CD4-positive, alpha-beta T cell treated with Interleukin-15 for 4 hours (primary cell): ENCODE data around the gene NDUFB11.
A peak's percentile ranks its signal among the peaks of the same experiment; 100 is the strongest.

Experiments used
- DNase-seq: peaks from one replicate; pipeline ENCODE4 v3.0.0-alpha.2; 2020; ENCODE audit warnings: low spot score

The NDUFB11 gene

DNA sequence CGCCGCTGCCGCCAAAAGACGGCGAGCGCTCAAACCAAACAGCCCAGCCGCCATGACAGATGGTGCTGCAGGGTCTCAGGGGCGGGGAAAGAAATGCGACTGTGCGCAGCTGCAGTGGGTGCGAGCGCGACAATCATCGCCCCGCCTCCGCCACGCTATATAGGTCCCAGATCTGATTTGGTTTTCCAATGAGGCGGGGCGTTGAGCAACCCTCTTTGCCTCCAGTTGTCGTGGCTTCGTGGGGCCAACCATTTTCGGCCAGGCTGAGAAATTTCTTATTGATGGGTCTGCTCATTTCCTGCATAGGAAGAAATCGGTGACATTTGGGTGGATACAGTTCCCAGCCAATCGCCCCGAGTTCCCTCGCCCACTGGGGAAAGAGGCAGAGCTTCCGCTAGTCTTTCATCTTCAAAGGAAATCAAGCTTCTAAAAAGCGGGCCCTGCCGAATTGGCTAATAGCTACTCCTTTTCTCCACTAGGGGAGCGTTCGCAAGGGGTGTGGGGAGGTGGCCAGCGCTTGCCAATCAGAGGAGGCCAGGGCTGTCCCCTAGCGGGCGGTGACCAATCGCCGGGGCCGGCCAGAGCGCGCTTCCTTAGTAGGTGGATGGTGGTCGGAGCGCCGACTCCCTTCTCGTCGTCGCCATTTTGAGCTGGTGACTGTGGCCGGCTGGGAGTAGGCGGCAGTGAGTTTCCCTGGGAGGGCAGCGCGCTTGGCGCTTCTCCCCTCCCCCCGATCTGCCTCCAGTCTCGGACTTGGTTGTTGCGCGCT is at the start of gene NDUFB11, which contains the start of gene RBM10:
Gene NDUFB11, minus strand, starts transcription at position 77 of the 769 bp plus-strand sequence. Its CDS starts 23 bp downstream, at position 54.
Gene RBM10, plus strand, starts transcription at position 596 of the 769 bp plus-strand sequence. CDS start 2,261 bp downstream, outside the sequence.
- DNase-seq = peak; percentile 93

DNA sequence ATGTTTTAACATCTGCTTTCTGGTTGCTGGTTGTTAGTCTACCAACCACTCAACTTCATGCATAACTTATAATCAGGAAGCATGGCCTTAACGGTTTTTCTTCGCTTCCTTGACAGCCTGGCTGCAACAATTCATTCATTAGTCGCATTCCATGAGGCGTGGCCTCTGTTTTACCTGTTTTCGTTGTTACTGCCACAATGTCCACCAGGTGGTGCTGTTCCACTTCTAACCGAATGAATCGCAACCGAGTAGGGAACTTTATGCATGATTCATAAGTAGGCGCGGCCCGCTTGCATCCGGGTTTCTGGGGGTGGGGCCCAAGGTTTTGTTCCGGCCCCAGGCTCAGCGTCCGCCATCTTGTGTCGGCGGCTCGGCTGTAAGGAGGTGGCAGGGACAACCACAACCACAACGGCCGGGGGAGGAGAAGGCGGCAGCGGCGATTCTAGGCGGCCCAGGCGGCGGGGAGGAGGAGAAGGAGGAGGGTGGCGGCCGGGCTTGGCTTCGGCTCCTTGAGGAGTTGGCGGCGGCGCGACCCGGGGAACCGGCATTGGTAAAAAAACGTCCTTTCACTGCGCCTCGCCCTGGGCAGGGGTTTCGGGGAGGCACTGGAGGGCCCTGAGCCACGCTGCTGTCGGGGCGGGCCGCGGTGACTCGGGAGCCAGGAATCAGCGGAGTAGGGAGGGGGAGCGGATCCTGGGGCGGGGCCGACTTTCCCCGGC is 49.1 kb upstream of the NDUFB11 start, which contains the start of gene UBA1:
Gene UBA1, plus strand, starts transcription at position 355 of the 719 bp plus-strand sequence. CDS start 4,974 bp downstream, outside the sequence.
- peak; percentile 94 for DNase-seq

DNA sequence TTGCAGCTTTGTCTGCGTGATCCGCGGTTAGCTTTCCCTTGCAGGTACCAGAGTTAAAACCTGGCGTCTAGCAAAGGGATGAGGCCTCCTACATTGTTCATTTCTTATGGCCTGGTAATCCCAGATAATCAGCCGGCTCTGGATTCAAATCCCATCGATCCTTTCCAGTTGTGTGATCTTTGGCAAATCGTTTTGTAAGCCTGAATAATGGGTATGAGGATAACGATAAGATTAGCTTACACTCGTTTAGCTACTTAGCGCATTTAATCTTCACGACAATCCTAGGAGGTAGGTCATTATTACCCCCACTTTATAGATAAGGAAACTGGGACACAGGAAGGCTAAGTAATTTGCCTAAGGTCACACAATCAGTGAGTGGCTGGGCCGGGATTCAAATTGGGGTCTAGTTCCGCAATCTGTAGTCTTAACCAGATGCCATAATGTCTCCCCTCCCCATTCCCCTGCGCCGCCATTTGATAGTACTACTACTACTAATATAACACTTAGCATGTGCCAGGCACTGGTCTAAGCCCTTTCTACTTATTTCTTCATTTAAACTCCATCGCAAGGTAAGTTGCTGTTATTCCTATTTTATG is 47.4 kb upstream of the NDUFB11 start:
- no peak for DNase-seq

DNA sequence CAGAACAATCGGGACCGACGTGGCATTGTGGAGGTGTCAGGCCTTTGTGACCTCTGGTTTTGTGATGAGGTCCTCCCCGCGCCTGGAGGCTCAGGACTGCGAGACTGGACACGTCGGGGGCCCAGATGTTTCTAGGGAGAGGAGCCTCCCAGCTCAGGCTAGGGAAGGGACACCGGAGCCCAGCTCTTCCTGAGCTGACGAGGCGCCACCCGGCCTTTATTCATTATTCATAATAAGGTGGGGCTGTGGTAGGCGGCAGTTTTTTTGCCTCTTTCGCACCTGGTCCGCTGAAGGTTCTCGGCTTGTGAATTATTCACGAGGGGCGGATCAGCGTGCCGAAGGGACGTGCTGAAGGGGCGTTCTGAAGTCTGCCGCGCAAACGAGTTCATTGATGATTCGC is 46.8 kb upstream of the NDUFB11 start:
- peak; percentile 68 for DNase-seq

DNA sequence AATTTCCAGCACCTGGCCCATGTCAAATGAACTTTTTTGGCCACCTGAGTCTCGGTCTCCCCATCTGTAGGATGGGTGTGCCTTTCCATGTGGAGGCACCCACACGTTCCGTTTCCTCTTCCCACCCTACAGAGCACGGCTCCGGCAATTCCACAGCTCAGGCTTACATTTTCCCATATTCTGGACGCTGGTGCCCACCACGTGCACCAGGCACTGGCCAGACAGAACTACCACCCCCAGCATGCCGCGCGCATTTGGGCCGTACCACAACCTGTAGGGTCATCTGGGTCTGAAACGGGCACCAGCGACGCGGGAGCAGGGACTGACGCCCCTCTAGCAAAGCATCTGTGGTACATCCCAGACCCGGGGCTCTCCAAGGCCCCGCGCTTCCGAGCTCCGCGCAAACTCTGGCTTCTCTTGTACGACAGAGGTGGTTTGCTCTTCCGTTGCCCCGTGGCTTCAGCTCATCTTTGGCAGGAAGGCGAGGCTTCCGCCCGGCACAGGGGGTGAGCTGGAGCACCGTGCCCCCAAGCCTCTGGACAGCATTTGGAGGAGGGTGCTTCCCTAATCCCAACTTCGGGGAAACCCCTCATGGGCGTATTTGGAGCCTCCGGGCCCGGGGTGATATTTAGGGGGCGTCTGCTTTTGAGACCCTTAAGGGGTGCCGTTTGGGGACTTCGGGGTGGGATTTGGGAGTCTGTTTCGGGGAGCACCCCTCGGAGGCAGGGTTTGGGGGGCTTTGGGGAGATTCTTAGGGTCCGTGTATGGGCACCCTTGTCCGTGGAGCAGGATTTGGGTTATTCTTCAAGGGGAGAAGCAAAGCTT is 46.2 kb upstream of the NDUFB11 start:
- DNase-seq = peak; percentile 85

DNA sequence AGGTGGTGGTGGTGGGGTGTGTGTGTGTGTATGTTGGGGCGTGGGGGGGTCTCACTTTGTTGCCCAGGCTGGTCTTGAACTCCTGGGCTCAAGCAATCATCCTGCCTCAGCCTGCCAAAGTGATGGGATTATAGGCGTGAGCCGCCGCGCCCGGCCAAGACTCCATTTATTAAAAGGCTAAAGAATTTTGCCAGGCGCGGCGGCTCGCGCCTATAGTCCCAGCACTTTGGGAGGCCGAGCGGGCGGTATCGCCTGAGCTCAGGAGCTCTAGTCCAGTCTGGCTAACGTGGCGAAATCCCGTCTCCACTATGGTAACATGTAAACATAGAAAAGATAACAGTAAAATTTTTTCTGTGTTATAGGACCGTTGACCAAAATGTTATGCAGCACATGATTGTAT is 45.4 kb upstream of the NDUFB11 start:
- DNase-seq = no peak

DNA sequence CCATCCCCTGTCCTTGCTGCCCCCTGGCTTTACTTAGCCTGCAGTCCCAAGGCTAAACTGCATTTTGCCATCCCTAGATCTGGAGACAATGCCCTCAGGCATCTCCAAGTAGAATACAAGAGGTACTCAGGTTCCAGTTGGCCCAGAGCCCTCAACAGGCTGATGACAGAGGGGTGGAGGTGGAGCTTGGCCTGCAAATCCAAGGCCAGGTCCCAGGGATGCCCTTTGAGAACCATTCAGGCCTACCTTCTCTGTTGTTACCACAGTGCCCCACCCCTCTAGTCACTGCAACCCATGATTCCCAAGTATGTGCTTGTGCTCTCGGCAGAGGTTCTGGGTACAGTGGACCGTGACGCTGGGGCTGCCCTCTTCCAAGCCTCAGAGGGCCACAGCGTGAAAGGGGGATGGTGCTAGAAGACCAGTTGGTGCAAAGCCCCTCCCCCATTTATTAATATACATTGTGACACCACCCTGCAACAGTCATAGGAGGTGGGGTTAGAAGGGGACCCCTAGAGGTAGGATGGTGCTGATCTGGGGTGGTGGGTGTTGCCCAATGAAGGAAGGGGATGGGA is 42.7 kb upstream of the NDUFB11 start:
- no peak for DNase-seq

DNA sequence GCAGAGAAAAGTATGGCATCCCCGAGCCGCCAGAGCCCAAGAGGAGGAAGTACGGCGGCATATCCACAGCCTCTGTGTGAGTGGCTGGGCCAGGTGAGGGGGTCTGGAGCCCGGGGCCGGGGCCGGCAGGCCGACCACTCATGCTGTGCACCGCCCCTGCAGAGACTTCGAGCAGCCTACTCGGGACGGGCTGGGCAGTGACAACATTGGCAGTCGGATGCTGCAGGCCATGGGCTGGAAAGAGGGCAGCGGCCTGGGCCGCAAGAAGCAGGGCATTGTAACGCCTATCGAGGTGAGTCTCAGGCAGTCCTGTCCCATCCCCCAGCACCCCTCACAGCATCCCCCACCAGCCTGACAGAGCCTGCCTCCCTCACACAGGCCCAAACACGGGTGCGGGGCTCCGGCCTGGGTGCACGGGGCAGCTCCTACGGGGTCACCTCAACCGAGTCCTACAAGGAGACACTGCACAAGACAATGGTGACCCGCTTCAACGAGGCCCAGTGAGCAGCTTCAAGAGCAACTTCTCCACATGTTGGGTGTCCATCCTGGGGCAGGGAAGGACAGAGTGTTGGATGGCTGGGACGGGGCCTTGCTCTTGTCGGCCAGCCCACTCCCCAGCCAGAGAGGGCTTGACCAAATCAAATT is 41.7 kb upstream of the NDUFB11 start:
- DNase-seq = no peak

DNA sequence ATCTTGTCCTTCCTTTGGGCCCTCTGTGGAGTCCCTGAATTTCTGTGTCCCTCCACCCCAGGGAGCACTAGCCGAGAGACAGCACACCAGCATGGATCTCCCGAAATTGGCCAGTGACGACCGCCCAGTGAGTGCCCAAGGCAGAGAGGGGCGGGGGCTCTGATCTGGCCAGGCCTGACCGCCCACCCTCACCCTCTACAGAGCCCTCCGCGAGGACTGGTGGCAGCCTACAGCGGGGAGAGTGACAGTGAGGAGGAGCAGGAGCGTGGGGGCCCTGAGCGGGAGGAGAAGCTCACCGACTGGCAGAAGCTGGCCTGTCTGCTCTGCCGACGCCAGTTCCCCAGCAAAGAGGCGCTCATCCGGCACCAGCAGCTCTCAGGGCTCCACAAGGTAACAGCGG is 40.7 kb upstream of the NDUFB11 start:
- no peak for DNase-seq

DNA sequence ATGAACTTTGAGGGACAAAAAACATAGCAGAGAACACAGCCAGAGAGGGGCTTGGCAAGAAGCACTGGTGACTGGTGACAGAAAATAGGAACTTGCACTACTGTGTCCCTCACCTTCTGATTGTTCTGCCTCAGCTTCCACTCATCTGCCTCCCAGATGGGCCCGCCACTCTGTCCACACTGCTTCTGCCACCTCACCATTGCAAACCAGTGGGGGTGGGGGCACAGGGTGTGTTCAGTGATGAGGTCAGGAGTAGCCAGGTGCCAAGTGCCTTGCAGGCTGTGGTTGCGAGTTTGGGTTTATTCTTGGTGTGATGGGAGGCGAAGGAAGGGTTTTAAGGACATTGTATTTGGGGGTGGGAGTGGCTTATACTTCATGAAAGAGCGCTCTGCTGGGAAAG is 40.0 kb upstream of the NDUFB11 start:
- no peak for DNase-seq

DNA sequence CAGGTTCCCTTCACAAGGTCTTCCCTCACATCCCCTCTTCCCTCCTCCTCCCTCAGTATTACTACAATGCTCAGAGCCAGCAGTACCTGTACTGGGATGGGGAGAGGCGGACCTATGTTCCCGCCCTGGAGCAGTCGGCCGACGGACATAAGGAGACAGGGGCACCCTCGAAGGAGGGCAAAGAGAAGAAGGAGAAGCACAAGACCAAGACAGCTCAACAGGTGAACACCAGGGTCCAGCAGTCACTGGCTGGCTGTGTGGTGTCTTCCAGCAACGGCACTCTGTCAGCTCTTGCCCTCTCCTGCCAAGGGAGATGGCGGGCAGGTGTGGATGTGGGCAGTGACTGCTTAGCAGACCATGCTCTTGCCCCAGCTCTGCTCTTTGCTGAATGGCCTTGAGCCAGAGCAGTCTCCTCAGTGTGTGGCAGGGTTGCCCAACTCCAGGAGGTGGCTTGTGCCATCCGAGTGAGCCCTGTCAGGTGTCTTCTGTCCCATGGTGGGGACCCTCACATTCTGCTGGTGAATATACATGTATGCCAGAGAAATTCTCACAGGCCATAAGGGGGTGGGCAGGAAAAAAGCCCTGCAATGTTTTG is 37.7 kb upstream of the NDUFB11 start:
- DNase-seq = no peak

DNA sequence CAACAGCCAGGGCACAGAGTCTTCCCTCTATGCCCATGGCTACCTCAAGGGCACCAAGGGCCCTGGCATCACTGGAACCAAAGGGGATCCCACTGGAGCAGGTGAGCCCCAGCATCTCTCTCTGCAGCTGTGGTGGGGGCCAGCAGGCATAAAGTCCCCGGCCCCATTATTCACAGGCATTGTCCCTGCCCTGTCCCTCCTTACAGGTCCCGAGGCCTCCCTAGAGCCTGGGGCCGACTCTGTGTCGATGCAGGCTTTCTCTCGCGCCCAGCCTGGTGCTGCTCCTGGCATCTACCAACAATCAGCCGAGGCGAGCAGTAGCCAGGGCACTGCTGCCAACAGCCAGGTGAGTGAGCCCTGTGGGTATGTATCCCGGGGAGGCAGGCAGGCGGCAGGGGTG is 36.8 kb upstream of the NDUFB11 start:
- DNase-seq = no peak

DNA sequence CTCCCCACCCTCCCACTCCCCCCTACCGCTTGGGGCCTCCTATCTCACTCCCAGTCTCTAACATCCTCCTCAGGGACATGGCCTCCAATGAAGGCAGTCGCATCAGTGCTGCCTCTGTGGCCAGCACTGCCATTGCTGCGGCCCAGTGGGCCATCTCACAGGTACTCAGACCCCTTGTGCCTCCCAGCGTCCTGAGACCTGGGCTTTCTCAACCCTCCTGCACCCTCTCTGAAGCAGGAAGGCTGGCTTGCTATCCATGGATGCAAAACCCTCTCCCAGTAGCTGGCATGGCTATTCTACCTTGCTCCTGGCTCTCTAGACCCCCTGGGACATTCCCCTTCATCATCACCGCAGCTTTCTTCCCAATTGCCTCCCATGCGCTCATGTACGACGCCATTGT is 35.8 kb upstream of the NDUFB11 start:
- no peak for DNase-seq

DNA sequence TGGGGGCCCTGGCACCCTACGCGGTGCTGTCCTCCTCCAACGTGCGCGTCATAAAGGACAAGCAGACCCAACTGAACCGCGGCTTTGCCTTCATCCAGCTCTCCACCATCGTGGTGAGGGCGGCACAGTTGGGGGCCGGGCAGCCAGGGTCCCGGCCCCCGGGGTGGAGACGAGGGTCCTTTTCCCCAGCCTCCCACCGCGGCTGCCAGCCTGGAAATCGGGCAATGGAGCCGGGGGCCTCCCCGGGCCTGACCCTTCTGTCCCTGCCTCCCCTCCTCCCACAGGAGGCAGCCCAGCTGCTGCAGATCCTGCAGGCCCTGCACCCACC is 35.4 kb upstream of the NDUFB11 start:
- no peak for DNase-seq

DNA sequence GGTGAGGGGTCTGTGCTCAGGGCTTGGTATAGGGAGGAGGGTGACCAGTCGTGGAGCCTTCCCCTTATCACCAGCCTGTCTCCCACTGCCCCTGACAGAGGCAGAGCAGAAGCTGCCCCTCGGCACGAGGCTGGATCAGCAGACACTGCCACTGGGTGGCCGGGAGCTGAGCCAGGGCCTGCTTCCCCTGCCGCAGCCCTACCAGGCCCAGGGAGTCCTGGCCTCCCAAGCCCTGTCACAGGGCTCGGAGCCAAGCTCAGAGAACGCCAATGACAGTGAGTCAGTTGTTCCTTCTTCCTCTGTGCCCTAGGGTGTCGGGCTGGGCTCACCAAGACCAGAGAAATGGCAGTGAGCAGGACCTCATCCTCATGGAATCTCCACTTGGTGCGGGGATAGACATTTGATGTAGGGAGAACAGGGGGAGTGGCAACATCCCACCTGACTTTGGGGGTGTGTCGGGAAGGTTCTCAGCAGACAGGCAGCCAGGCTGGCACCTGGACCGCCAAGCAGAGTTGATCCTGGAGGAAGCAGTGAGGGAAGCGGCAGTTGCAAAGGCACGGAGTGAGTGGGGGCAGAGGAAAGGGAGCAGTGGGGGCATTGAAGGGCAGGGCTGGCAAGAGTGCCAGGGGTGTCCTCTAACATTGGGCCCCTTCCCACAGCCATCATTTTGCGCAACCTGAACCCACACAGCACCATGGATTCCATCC is 34.9 kb upstream of the NDUFB11 start:
- no peak for DNase-seq

DNA sequence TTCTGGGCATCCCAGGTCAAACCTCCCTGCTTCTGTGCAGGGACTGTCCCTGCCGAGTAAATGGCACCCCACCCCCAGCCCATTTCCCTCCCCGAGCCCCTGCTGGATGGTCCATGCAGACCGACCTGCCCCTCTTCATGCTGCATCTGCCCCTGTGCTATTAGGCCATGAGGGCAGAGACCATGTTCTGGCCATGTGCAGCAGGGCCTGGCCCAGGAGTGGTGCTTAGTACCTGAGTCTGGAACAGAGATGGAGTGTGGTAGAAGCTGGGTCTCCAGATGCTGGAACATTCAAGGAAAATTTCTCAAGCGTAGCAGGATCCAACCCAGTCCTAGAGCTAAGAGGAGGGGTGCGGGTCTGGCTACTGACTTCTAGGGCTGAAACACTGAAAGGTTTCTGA is 33.8 kb upstream of the NDUFB11 start:
- no peak for DNase-seq

DNA sequence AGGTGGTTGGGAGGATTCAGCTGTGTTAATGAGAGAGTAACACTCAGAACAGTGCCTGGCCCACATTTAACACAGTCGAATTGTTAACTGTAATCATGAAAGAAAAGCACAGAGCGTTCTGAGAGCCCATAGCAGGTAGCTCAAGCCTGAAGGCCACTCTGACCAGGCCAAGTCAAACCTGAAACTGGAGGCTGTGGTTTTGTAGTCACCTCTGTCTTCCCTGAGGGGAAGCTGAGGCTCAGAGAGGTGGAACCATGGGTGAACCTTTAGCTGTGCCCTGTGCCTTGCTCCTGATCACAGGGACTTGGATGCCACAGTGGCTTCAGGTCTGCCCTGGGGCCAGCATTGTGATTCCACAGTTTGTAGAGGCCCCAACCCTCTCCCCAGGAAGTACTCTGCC is 32.6 kb upstream of the NDUFB11 start:
- no peak for DNase-seq

DNA sequence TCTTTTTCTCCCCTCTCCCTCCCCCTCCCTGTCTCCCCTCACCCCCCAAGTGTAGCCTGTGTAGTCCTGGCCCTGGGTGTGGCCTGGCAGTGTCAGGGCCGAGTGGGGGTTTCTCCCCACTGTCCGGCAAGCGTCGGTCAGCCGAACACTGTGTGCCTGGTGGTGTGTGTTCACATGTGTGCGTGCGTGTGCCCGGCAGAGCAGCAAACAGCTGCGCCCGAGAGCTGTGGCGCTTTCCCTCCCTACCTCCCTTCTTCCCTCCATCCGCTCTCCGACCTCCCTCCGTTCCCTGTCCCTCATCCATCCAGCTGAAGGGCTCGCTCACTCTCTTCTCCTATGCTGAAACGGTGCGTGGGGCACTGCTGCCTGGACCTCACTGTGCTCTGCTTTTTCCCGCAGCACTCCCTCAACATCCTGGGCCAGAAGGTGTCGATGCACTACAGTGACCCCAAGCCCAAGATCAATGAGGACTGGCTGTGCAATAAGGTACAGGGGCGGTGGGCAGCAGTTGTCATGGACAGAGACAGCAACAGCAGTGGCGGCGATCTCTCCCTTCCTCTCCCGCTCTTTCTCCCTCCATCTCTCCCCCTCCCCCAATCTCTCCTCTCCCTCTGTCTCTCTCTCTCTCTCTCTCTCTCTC is 31.7 kb upstream of the NDUFB11 start:
- DNase-seq = no peak

DNA sequence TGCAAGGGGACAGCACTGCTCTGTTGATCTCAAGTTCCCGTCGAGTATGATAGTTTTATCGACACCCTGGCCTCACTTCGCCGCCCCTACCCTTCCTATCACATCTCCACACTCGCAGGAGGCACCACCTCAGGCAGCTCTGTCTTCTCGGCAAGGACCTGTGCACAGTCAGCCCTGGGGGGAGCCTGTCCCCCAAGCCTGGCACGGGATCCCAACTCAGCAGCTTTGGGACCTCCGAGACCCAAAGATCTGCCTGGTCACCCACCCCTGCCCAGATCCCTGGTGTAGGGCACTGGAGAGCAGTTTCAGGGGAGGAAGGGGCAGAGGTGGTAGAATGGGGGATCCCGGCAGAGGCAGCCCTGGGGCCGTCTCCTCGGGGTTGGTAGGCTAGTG is 31.1 kb upstream of the NDUFB11 start:
- DNase-seq = no peak
